Measurements from ENCODE around the gene PLCH1. TPM values are rescaled to one million over a fixed set of nuclear protein-coding genes. Genes with fewer than 3 reads are reported as not detected.

The PLCH1 gene
- total and polyA plus RNA-seq, 9 of the 15 experiments (the other 6 are each of a cell fraction or from before 2014, with no cell fraction given) = 0.17 to 0.62 (median 0.40) TPM

- TF ChIP-seq CTCF (IDR thresholded peaks at IDR 0.05 in 2 of 3, conservative IDR thresholded peaks at IDR 0.05 in 1 of 3; ENCODE audit: insufficient read depth in 2 of 3, low read depth in 1 of 3, low read length in 3 of 3) (peak in 2 of 3 experiments; percentile 49 to 76; a peak in 4 of 6 replicates), HLTF (IDR thresholded peaks at IDR 0.05) (no peak), EHMT2 (IDR thresholded peaks at IDR 0.05) (no peak), RAD21 (CRISPR knock-in tag; conservative IDR thresholded peaks at IDR 0.05 in 1 of 2, IDR thresholded peaks at IDR 0.05 in 1 of 2) (peak; percentile 94 to 95), ELF1 (tag; IDR thresholded peaks at IDR 0.05) (no peak), ZNF766 (CRISPR knock-in tag; conservative IDR thresholded peaks at IDR 0.05) (no peak), ZKSCAN3 (CRISPR knock-in tag; IDR thresholded peaks at IDR 0.05) (no peak), SMC3 (conservative IDR thresholded peaks at IDR 0.05; ENCODE audit: insufficient read depth, low read depth, low read length) (peak; percentile 67), KHSRP (IDR thresholded peaks at IDR 0.05) (no peak), CEBPZ (IDR thresholded peaks at IDR 0.05; ENCODE audit: borderline replicate concordance, low read depth, low read length) (no peak), REST (IDR thresholded peaks at IDR 0.05; ENCODE audit: borderline replicate concordance) (peak; percentile 82), REST (CRISPR knock-in tag; IDR thresholded peaks at IDR 0.05; ENCODE audit: low read depth) (no peak), TBL1XR1 (IDR thresholded peaks at IDR 0.05; ENCODE audit: low read length in 2 of 2) (no peak), ZNF175 (CRISPR knock-in tag; IDR thresholded peaks at IDR 0.05; ENCODE audit: low read depth) (no peak), NR2F6 (CRISPR knock-in tag; IDR thresholded peaks at IDR 0.05) (no peak)
Observed at GRCh38 chr3:155701882-155702465, 42.9 kb downstream of the PLCH1 start (continued).

Measured in K562 (cell line).